Measurements from ENCODE around the gene IQSEC1.

Gene IQSEC1

GRCh38 chr3:13023235-13023970, 49.8 kb downstream of the IQSEC1 start:
- 91% methylated on average over 5 of the region's 5 CpGs for WGBS
- Histone ChIP-seq H3K9ac (ENCODE audit: low read depth, low read length) (no peak overlapping the region), H3K27me3 (ENCODE audit: insufficient read depth, low read length) (peaks cover 4% of the 10 kb centered on the region; the same call in 1 of the 2 replicates), H3K4me3 (ENCODE audit: low read length) (no peak overlapping the region), H3K9me3 (ENCODE audit: insufficient read depth, low read depth, low read length) (no peaks in the 10 kb centered on the region), H3K4me1 (ENCODE audit: insufficient read depth, low read length) (peaks cover 27% of the 10 kb centered on the region), H3K27ac (ENCODE audit: low read depth, low read length) (no peak overlapping the region), H3K36me3 (ENCODE audit: insufficient read depth, low read length) (no peaks in the 10 kb centered on the region)

DNA sequence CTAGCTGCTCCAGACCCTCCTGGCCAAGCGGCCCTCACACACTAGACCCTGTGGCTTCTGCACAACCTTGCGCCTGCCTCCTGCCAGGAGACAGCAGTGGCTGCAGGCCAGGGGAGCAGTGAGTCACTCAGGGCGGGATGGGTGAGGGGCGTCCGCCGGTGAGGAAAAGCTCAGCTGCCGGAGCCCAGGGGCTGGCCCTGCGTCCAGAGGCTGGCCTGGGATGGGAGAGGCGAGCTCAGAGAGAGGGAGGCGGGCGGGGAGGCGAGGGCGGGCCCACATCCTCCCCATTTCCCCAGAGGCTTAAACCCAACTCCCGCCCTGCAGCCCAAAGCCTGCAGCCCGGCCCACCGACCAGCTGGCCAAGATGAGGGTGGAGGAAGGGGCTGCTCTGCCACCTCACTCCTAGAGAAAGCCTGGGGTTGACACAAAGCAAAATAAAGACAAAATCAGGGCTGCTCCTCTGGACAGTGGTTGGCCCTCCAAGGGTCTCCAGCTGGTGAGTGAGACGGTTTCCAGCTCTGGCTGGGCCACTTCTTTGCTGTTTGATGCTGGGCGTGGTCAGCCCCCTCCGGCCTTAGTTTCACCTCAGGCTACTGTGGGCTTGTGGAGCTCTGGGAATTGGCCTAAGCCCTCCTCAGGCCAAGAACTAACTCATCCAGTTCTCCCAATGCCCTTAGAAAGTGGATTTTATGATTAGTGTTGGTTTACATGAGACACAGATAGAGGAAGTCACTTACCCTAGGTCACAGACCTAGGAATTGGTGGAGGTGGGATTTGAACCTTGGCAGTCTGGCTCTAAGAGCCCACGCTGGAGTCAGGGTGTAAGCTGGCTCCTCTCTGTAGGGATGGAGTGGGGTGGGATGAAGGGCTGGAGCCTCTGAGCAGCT, 50.6 kb downstream of the IQSEC1 start:
- Histone ChIP-seq H3K9ac (ENCODE audit: low read depth, low read length) (no peak overlapping the region), H3K27ac (ENCODE audit: low read depth, low read length) (no peak overlapping the region; the same call in 1 of the 2 replicates)
- 41% methylated on average over 14 of the region's 20 CpGs for WGBS

DNA sequence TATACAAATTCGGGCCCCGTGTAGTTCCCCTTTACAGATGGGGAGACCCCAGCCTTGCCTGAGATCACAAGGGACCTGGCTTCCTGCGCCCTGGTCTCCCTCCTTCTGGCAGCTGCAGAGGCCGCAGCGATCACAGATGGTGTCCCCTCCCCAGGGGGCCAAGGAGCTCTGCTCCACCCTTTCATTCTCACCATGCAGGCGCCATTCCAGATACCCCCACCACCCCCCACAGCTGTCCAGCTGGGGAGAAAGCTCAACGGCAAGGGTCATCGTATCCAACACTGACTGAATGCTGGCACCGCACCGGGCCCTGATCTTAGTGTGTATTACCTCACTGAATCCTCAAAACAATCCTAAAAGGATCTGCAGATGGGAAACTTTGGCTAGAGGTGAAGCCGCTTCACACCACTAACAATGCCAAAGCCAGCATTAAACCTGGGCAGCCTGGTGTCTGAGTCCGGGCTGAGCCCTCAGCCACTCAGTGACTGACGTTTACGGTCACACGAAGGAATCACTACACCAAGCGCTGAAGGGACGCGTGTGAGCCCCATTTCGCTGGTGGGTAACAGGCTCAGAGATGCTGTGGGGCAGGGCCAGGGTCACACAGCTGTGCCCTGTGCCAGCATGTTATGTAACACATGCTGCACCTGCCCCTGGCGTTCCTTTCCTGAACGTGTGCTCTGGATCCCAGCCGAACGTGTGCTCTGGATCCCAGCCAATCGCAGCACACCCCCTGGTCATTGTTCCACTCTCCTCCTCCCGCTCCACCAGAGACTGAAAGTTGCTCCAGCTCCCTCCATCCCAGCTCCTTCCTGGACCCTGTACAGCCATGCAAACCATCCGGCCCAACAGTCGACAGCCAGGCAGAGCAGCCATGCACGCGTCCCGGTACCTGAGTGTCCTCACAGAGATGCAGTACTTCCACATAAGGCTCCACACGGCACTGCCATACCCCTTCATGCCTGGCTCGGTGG, 51.8 kb downstream of the IQSEC1 start:
- no peak overlapping the region for H3K4me3 ChIP-seq (ENCODE audit: low read length)
- 88% methylated on average over 32 of the region's 32 CpGs for WGBS

More for the DNA sequence above, 50.6 kb downstream of the IQSEC1 start:
- Histone ChIP-seq H3K4me3 (ENCODE audit: low read length) (no peak overlapping the region), H3K4me1 (ENCODE audit: insufficient read depth, low read length) (peaks cover 35% of the 10 kb centered on the region), H3K36me3 (ENCODE audit: insufficient read depth, low read length) (no peaks in the 10 kb centered on the region), H3K9me3 (ENCODE audit: insufficient read depth, low read depth, low read length) (no peaks in the 10 kb centered on the region), H3K27me3 (ENCODE audit: insufficient read depth, low read length) (peaks cover 4% of the 10 kb centered on the region; the same call in 1 of the 2 replicates)

DNA sequence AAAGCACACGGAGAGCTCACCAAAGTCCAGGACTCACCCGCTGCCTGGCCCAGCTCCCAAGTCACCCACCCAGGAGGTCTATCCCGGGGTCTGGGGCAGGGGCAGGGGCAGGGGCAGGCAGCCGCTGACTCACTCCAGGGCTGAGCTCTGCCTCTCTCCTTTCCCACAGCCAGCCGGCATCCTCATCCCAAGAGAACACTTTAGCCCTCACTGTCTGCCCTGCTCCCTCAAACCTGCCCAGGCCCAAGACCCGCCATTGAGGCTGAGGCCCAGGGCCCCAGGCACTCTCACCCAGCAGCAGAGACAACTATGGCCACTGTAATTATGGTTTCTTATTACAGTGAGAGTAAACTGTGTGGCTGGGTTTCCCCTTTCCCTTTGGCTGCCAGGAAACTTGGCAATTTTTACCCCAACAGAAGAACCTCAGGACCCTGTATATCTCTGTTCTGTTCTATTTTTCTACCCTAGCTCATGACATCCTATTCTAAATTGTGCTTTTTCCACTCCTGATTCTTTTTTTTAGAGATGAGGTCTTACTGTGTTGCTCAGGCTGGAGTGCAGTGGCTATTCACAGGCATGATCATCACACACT, 53.0 kb downstream of the IQSEC1 start:
- H3K9me3 ChIP-seq (ENCODE audit: insufficient read depth, low read depth, low read length) = no peaks in the 10 kb centered on the region
- 78% methylated on average over 6 of the region's 6 CpGs for WGBS
- H3K27ac ChIP-seq (ENCODE audit: low read depth, low read length) = no peak overlapping the region
- H3K9ac ChIP-seq (ENCODE audit: low read depth, low read length) = no peak overlapping the region
- H3K27me3 ChIP-seq (ENCODE audit: insufficient read depth, low read length) = peaks cover 4% of the 10 kb centered on the region; the same call in 1 of the 2 replicates
- H3K36me3 ChIP-seq (ENCODE audit: insufficient read depth, low read length) = no peaks in the 10 kb centered on the region
- peaks cover 45% of the 10 kb centered on the region for H3K4me1 ChIP-seq (ENCODE audit: insufficient read depth, low read length)
- H3K4me3 ChIP-seq (ENCODE audit: low read length) = no peak overlapping the region

More for the DNA sequence above, 51.8 kb downstream of the IQSEC1 start:
- Histone ChIP-seq H3K9me3 (ENCODE audit: insufficient read depth, low read depth, low read length) (no peaks in the 10 kb centered on the region), H3K27ac (ENCODE audit: low read depth, low read length) (no peak overlapping the region), H3K4me1 (ENCODE audit: insufficient read depth, low read length) (peaks cover 38% of the 10 kb centered on the region), H3K36me3 (ENCODE audit: insufficient read depth, low read length) (no peaks in the 10 kb centered on the region), H3K9ac (ENCODE audit: low read depth, low read length) (no peak overlapping the region), H3K27me3 (ENCODE audit: insufficient read depth, low read length) (peaks cover 4% of the 10 kb centered on the region; the same call in 1 of the 2 replicates)

- H3K4me3 ChIP-seq (ENCODE audit: low read length) = peak overlapping the region; percentile 45
Observed at GRCh38 chr3:13019243-13020095, 53.8 kb downstream of the IQSEC1 start.

DNA sequence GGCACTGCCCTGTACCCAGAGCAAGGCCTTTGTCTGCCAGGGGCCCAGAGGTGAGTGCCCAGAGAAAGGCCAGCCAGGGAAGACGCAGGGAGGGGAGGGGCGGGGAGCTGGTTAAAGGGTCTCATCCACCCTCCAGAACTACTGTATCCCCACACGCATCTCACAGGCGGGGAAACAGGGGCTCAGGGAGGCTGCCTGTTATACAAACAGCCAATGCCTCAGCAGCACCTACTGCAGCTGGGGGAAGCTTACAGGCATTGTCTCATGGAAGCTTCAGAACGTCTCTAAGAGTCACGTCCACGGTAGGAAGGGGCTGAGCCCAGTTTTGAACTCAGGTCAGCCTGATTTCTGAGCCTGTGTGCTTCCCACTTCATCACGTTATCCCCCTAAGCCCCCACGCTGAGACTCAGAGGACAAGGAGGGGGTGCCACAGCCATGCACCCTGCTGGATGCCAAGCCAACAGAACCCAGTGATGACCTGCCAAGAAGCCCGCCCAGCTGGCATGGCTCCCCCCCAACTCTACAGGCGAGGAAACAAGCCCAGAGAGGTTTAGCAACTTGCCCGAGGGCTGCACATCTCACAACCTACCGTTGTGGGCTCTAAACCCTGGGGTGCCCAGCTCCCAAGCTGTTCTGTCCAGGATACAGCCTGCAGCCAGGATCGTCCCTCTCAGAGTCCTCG, 54.5 kb downstream of the IQSEC1 start:
- WGBS = 44% methylated on average over 14 of the region's 15 CpGs
- Histone ChIP-seq H3K9ac (ENCODE audit: low read depth, low read length) (peak overlapping the region; percentile 46; the same call in 1 of the 2 replicates), H3K4me1 (ENCODE audit: insufficient read depth, low read length) (peaks cover 45% of the 10 kb centered on the region), H3K27me3 (ENCODE audit: insufficient read depth, low read length) (peaks cover 4% of the 10 kb centered on the region; the same call in 1 of the 2 replicates), H3K36me3 (ENCODE audit: insufficient read depth, low read length) (no peaks in the 10 kb centered on the region), H3K9me3 (ENCODE audit: insufficient read depth, low read depth, low read length) (no peaks in the 10 kb centered on the region), H3K4me3 (ENCODE audit: low read length) (peak overlapping the region; percentile 45), H3K27ac (ENCODE audit: low read depth, low read length) (peak overlapping the region; percentile 7; the same call in 1 of the 2 replicates)

More at GRCh38 chr3:13019243-13020095, 53.8 kb downstream of the IQSEC1 start:
- Histone ChIP-seq H3K9ac (ENCODE audit: low read depth, low read length) (peak overlapping the region; percentile 46; the same call in 1 of the 2 replicates), H3K9me3 (ENCODE audit: insufficient read depth, low read depth, low read length) (no peaks in the 10 kb centered on the region), H3K27me3 (ENCODE audit: insufficient read depth, low read length) (peaks cover 4% of the 10 kb centered on the region; the same call in 1 of the 2 replicates), H3K36me3 (ENCODE audit: insufficient read depth, low read length) (no peaks in the 10 kb centered on the region), H3K27ac (ENCODE audit: low read depth, low read length) (peak overlapping the region; percentile 7; the same call in 1 of the 2 replicates), H3K4me1 (ENCODE audit: insufficient read depth, low read length) (peaks cover 45% of the 10 kb centered on the region)
- WGBS = 38% methylated on average over 29 of the region's 30 CpGs

- WGBS = 36% methylated on average over 8 of the region's 8 CpGs
- Histone ChIP-seq H3K27me3 (ENCODE audit: insufficient read depth, low read length) (peaks cover 4% of the 10 kb centered on the region; the same call in 1 of the 2 replicates), H3K4me1 (ENCODE audit: insufficient read depth, low read length) (peaks cover 45% of the 10 kb centered on the region), H3K9me3 (ENCODE audit: insufficient read depth, low read depth, low read length) (no peaks in the 10 kb centered on the region), H3K36me3 (ENCODE audit: insufficient read depth, low read length) (no peaks in the 10 kb centered on the region), H3K27ac (ENCODE audit: low read depth, low read length) (no peak overlapping the region), H3K9ac (ENCODE audit: low read depth, low read length) (peak overlapping the region; percentile 27; the same call in 1 of the 2 replicates), H3K4me3 (ENCODE audit: low read length) (no peak overlapping the region; the same call in 1 of the 2 replicates)
Observed at GRCh38 chr3:13018043-13018451, 55.2 kb downstream of the IQSEC1 start.

DNA sequence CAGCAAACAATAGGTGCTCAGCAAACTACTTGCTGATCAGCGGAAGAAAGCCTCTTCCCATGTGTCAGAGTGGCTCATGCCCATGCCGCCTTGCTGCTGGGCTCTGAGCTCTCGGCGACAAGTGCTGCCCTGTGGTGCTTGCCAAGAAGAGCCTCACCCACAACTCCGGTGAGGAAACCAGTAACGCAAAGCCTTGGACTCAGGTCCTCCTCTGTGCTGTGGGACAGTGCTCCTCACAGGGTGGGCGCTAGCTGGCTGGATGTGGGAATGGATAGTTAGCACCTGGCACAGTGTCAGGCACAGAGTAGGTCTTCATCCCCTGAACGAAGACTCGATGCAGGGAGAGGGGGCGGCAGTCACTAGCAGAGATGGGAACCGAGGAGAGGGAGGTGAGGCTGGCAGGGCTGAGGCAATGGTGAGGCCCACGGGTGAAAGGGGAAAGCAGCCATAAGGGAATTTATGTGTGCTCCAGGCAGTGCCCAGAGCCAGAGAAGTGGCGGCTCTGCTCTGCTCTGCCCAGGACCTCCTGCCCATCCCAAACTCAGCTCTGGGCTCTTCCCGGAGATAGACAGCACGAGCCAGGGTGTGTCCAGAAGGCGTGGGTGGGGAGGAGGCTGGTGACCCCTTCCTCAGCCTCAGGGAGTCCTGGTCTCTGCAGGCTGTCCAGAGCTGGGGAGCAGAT, 55.7 kb downstream of the IQSEC1 start:
- H3K9ac ChIP-seq (ENCODE audit: low read depth, low read length) = peak overlapping the region; percentile 27; the same call in 1 of the 2 replicates
- H3K4me3 ChIP-seq (ENCODE audit: low read length) = no peak overlapping the region
- no peaks in the 10 kb centered on the region for H3K9me3 ChIP-seq (ENCODE audit: insufficient read depth, low read depth, low read length)
- H3K27me3 ChIP-seq (ENCODE audit: insufficient read depth, low read length) = peaks cover 4% of the 10 kb centered on the region; the same call in 1 of the 2 replicates
- H3K4me1 ChIP-seq (ENCODE audit: insufficient read depth, low read length) = peaks cover 42% of the 10 kb centered on the region
- no peak overlapping the region for H3K27ac ChIP-seq (ENCODE audit: low read depth, low read length)
- H3K36me3 ChIP-seq (ENCODE audit: insufficient read depth, low read length) = no peaks in the 10 kb centered on the region
- WGBS = 87% methylated on average over 16 of the region's 16 CpGs

All from HUES64 (cell line).